ENCODE measurements around the gene PTPRT. TPM values are rescaled to one million over a fixed set of nuclear protein-coding genes. Genes with fewer than 3 reads are reported as not detected.

The PTPRT gene
- polyA plus RNA-seq, 1 experiment = not detected

DNA sequence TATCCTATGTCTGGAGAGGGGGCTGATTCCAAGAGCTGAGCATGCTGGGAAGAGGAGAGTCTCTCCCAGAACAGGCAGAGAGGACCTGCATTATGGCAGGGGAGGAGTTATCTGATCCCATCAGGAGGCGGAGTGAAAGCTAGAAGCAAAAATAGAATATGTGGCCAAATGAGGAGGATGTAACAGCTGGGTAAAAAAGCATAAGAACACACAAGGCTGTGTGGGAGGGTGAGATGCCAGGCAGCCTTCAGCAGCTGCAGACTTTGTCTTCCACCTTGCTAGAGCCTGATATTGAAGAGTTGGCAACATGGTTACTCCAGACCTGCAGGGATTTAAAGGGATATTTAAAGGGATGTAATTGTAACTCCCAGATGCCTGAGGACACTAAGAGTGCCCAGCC is 167.1 kb downstream of the PTPRT start:
- Histone ChIP-seq H3K4me3 (ENCODE audit: low read depth, low read length) (no peak overlapping the region), H3K36me3 (ENCODE audit: control insufficient read depth, insufficient read depth, low read length) (no peaks in the 10 kb centered on the region), H3K27me3 (ENCODE audit: control insufficient read depth, insufficient read depth, low read length) (no peaks in the 10 kb centered on the region)
- TF ChIP-seq, protein P1, sequence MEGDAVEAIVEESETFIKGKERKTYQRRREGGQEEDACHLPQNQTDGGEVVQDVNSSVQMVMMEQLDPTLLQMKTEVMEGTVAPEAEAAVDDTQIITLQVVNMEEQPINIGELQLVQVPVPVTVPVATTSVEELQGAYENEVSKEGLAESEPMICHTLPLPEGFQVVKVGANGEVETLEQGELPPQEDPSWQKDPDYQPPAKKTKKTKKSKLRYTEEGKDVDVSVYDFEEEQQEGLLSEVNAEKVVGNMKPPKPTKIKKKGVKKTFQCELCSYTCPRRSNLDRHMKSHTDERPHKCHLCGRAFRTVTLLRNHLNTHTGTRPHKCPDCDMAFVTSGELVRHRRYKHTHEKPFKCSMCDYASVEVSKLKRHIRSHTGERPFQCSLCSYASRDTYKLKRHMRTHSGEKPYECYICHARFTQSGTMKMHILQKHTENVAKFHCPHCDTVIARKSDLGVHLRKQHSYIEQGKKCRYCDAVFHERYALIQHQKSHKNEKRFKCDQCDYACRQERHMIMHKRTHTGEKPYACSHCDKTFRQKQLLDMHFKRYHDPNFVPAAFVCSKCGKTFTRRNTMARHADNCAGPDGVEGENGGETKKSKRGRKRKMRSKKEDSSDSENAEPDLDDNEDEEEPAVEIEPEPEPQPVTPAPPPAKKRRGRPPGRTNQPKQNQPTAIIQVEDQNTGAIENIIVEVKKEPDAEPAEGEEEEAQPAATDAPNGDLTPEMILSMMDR (IDR thresholded peaks at IDR 0.05; ENCODE audit: insufficient read depth, low read depth, low read length) = no peak
- CTCF ChIA-PET = no interaction called here
- no peak for DNase-seq (ENCODE audit: low read depth)
- POLR2A ChIA-PET = no interaction called here

DNA sequence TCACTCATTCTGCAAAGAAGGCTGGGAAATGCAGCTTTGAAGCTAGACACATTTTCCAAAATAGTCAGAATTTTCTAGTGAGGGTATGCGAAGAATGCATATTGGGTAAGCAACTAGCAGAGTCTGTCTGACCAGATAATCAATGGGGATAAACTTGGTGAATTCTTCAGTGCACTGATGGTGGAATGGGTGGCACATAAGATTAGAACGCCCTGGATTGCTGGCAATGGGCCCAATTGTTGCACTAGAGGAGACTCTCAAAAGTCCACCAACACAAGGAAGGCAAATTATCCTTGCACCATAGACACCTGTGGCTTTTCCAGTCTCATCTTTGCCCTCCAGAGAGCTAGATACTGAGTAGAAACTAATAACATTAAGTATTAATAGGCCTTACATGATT is 167.6 kb downstream of the PTPRT start:
- Histone ChIP-seq H3K4me3 (ENCODE audit: low read depth, low read length) (no peak overlapping the region), H3K27me3 (ENCODE audit: control insufficient read depth, insufficient read depth, low read length) (no peaks in the 10 kb centered on the region), H3K36me3 (ENCODE audit: control insufficient read depth, insufficient read depth, low read length) (no peaks in the 10 kb centered on the region)
- no peak for DNase-seq (ENCODE audit: low read depth)
- POLR2A ChIA-PET = no interaction called here
- CTCF ChIA-PET = no interaction called here
- TF ChIP-seq, protein P1 (IDR thresholded peaks at IDR 0.05; ENCODE audit: insufficient read depth, low read depth, low read length) = no peak

DNA sequence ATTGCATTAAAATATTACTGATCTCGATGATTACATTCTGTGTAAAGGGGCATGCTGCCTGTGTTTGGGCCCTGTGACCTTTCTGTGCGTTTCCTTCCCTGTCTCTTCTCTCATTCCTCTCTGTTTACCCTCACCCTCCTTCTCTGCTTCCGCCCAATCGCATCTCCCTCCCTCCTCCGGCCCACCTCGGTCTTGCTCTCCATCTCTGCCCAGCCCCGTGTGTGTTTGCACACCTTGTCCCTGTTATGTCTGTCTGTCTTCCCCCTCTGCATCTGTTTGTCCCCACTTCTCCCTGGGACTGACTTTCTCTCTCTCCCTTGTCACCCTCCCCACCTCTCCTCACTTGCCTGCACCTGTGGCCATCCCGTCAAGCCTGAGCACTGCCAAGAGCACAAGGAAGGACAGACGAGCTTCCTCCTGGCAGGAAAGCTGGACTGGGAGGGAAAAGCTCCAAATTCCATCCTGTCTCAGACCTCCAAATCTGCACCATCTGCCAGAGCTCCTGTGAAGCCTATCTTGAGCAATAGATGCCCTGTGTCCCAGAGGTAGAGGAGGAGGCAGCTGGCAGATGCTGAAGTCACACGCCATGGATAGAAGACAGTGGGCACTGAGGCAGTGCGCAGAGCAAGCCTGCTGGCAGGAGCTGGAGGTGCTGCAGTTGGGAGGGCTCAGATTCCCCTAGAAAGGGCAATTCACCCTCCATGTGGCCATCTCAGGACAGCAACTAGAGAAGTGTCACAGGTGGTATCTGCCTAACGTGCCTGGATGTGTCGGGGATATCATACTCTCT is 172.3 kb downstream of the PTPRT start:
- H3K27me3 ChIP-seq (ENCODE audit: control insufficient read depth, insufficient read depth, low read length) = no peaks in the 10 kb centered on the region
- H3K36me3 ChIP-seq (ENCODE audit: control insufficient read depth, insufficient read depth, low read length) = no peaks in the 10 kb centered on the region
- DNase-seq (ENCODE audit: low read depth) = no peak
- no peak overlapping the region for H3K4me3 ChIP-seq (ENCODE audit: low read depth, low read length)
- POLR2A ChIA-PET = no interaction called here
- TF ChIP-seq, protein P1 (IDR thresholded peaks at IDR 0.05; ENCODE audit: insufficient read depth, low read depth, low read length) = no peak
- CTCF ChIA-PET = no interaction called here

DNA sequence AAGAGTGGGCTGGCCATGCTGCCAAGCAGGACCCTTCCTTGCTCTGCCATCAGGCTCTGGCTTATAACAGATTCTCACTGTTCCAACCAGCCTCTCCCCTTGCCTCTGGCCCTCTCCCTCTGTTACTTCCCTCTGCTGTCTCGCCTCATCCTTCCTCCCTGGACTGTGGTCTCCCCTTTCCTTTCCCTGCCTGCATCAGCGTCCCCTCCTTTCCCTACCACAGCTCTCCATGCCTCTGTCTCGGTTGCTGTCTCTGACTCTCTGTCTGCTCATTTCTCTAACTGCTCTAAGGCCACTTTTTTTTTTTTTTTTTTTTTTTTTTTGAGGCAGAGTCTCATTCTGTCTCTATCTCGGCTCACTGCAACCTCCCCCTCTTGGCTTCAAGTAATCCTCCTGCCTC is 173.4 kb downstream of the PTPRT start:
- Histone ChIP-seq H3K27me3 (ENCODE audit: control insufficient read depth, insufficient read depth, low read length) (no peaks in the 10 kb centered on the region), H3K36me3 (ENCODE audit: control insufficient read depth, insufficient read depth, low read length) (no peaks in the 10 kb centered on the region), H3K4me3 (ENCODE audit: low read depth, low read length) (no peak overlapping the region)
- POLR2A ChIA-PET = no interaction called here
- DNase-seq (ENCODE audit: low read depth) = no peak
- CTCF ChIA-PET = no interaction called here
- TF ChIP-seq, protein P1 (IDR thresholded peaks at IDR 0.05; ENCODE audit: insufficient read depth, low read depth, low read length) = no peak

DNA sequence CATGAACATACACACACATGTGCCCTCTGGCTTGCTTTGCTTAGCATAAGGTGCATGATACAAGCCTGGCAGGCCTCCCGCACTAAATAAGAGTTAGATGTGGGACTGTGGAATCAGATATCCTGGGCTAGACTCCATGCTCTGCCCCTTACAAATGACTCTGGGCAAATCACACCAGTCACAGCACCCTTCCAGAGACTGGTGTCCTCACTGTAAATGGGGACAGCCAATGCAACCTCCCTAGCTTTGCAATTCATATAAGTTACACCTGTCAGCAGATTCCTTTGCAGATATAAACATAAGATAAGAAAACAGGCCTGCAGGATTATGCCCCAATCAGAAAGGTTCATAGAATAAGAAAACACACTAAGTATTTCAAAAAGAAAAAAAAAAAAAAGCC is 174.1 kb downstream of the PTPRT start:
- POLR2A ChIA-PET = no interaction called here
- Histone ChIP-seq H3K4me3 (ENCODE audit: low read depth, low read length) (no peak overlapping the region), H3K36me3 (ENCODE audit: control insufficient read depth, insufficient read depth, low read length) (no peaks in the 10 kb centered on the region), H3K27me3 (ENCODE audit: control insufficient read depth, insufficient read depth, low read length) (no peaks in the 10 kb centered on the region)
- CTCF ChIA-PET = no interaction called here
- no peak for DNase-seq (ENCODE audit: low read depth)
- TF ChIP-seq, protein P1 (IDR thresholded peaks at IDR 0.05; ENCODE audit: insufficient read depth, low read depth, low read length) = no peak

All from BJ (cell line).